ENCODE data around the gene PFKFB4. TPM values are rescaled to one million over a fixed set of nuclear protein-coding genes. Genes with fewer than 3 reads are reported as not detected.

PFKFB4 gene
- total and polyA plus RNA-seq, 10 of the 15 experiments (the other 5 are each of a cell fraction or from before 2014, with no cell fraction given): 0.37 to 89.1 (median 5.2) TPM

GRCh38 chr3:48597408-48597800 lies 40.8 kb upstream of the PFKFB4 start (continued):
- TF ChIP-seq, protein P1, sequence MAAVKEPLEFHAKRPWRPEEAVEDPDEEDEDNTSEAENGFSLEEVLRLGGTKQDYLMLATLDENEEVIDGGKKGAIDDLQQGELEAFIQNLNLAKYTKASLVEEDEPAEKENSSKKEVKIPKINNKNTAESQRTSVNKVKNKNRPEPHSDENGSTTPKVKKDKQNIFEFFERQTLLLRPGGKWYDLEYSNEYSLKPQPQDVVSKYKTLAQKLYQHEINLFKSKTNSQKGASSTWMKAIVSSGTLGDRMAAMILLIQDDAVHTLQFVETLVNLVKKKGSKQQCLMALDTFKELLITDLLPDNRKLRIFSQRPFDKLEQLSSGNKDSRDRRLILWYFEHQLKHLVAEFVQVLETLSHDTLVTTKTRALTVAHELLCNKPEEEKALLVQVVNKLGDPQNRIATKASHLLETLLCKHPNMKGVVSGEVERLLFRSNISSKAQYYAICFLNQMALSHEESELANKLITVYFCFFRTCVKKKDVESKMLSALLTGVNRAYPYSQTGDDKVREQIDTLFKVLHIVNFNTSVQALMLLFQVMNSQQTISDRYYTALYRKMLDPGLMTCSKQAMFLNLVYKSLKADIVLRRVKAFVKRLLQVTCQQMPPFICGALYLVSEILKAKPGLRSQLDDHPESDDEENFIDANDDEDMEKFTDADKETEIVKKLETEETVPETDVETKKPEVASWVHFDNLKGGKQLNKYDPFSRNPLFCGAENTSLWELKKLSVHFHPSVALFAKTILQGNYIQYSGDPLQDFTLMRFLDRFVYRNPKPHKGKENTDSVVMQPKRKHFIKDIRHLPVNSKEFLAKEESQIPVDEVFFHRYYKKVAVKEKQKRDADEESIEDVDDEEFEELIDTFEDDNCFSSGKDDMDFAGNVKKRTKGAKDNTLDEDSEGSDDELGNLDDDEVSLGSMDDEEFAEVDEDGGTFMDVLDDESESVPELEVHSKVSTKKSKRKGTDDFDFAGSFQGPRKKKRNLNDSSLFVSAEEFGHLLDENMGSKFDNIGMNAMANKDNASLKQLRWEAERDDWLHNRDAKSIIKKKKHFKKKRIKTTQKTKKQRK (IDR thresholded peaks at IDR 0.05; ENCODE audit: low read depth, low read length): no peak
- TF ChIP-seq ETV6 (conservative IDR thresholded peaks at IDR 0.05 in 1 of 2, IDR thresholded peaks at IDR 0.05 in 1 of 2; ENCODE audit: borderline replicate concordance in 1 of 2, low read depth in 1 of 2) (no peak), SMC3 (IDR thresholded peaks at IDR 0.05; ENCODE audit: borderline replicate concordance, low read length) (no peak)

- in situ Hi-C loops (cut with MboI) (no loop called here), intact Hi-C loops (cut with micrococcal nuclease; ENCODE audit: unreplicated experiment) (no loop called here)
- Histone ChIP-seq H3K36me3 (ENCODE audit: control insufficient read depth in 2 of 2, insufficient read depth in 2 of 2, low read length in 1 of 2) (peaks cover 16 to 31% of the 10 kb centered on the region in 2 experiments), H3K9ac (ENCODE audit: control insufficient read depth, insufficient read depth, low read length) (no peak overlapping the region), H3K79me2 (ENCODE audit: control insufficient read depth, insufficient read depth, low read length) (no peaks in the 10 kb centered on the region), H3K27ac (ENCODE audit: control insufficient read depth, insufficient read depth) (no peak overlapping the region), H3K4me2 (ENCODE audit: control insufficient read depth, insufficient read depth) (no peak overlapping the region), H3K4me3 (no peak overlapping the region), H2AFZ (ENCODE audit: control insufficient read depth, low read depth, low read length) (no peak overlapping the region), H3K9me3 (replicated peaks; ENCODE audit: control insufficient read depth, insufficient read depth, low read length) (no peaks in the 10 kb centered on the region), H4K20me1 (ENCODE audit: control insufficient read depth, insufficient read depth) (no peaks in the 10 kb centered on the region), H3K27me3 (replicated peaks in 1 of 2; ENCODE audit: control insufficient read depth in 2 of 2, insufficient read depth in 2 of 2, low read length in 1 of 2) (peaks cover 0 to 9% of the 10 kb centered on the region in 2 experiments; a peak in 2 of 4 replicates), H3K4me1 (ENCODE audit: control insufficient read depth, insufficient read depth, low read length) (no peaks in the 10 kb centered on the region; the same call in 1 of the 2 replicates)
- 74% methylated on average over 8 of the region's 8 CpGs for WGBS (ENCODE audit: insufficient coverage, insufficient replicate concordance, low lambda C conversion rate, missing lambda C conversion rate)
- ChIA-PET SMC1A (ENCODE audit: uncharacterized antibody, unreplicated experiment) (no interaction called here), POLR2A (no interaction called here), RAD21 (ENCODE audit: unreplicated experiment) (interaction anchor here (1.0 kb wide), 1 partner anchor 13 kb away, joined by 3 read pairs; the partner anchor contains the start of gene UQCRC1), CTCF (interaction anchor here (0.6 kb wide), 1 partner anchor 127 kb away, joined by 3 read pairs; no protein-coding TSS in a partner anchor)
- DNase-seq (ENCODE audit: low read depth, low spot score) (no peak), FAIRE-seq (no peak), ATAC-seq (no peak)
- TF ChIP-seq EP300 (IDR thresholded peaks at IDR 0.05; ENCODE audit: borderline replicate concordance in 1 of 2, control insufficient read depth in 1 of 2, low read depth in 2 of 2, low read length in 2 of 2): no peak
- no peak for TF ChIP-seq NFXL1 (IDR thresholded peaks at IDR 0.05; ENCODE audit: borderline replicate concordance)
- no peak for TF ChIP-seq SUPT20H (IDR thresholded peaks at IDR 0.05; ENCODE audit: borderline replicate concordance, control insufficient read depth, low read depth, low read length)
- TF ChIP-seq CHD1 (IDR thresholded peaks at IDR 0.05; ENCODE audit: low read depth, low read length): no peak
- TF ChIP-seq SMARCA5 (IDR thresholded peaks at IDR 0.05): no peak
- TF ChIP-seq MAX (IDR thresholded peaks at IDR 0.05; ENCODE audit: low read depth, low read length): no peak
- TF ChIP-seq SMC3 (IDR thresholded peaks at IDR 0.05; ENCODE audit: borderline replicate concordance, low read length): no peak
- TF ChIP-seq POLR2AphosphoS5 (IDR thresholded peaks at IDR 0.05; ENCODE audit: low read length): no peak
- no peak for TF ChIP-seq BRCA1 (IDR thresholded peaks at IDR 0.05; ENCODE audit: low read depth, low read length)
- TF ChIP-seq PAX5 (IDR thresholded peaks at IDR 0.05; ENCODE audit: borderline replicate concordance, low read depth, low read length): no peak
- TF ChIP-seq ETV6 (conservative IDR thresholded peaks at IDR 0.05 in 1 of 2, IDR thresholded peaks at IDR 0.05 in 1 of 2; ENCODE audit: borderline replicate concordance in 1 of 2, low read depth in 1 of 2): no peak
- TF ChIP-seq ASH2L (IDR thresholded peaks at IDR 0.05; ENCODE audit: borderline replicate concordance, low read depth): no peak
- TF ChIP-seq ZZZ3 (IDR thresholded peaks at IDR 0.05; ENCODE audit: control insufficient read depth, insufficient read length, low read depth): no peak
- no peak for TF ChIP-seq TCF12 (IDR thresholded peaks at IDR 0.05; ENCODE audit: low read depth, low read length)
- TF ChIP-seq IRF3 (IDR thresholded peaks at IDR 0.05): no peak
- BruUV-seq (replicated peaks): no TSS peak
These were observed 40.2 kb upstream of the PFKFB4 start for GRCh38 chr3:48596676-48597407.
